ENCODE results near the gene D2HGDH.

GRCh38 chr2:241706537-241706936, 27.9 kb upstream of the D2HGDH start:
- TF ChIP-seq POLR2A (IDR thresholded peaks at IDR 0.05; ENCODE audit: control extremely low read depth in 1 of 2, low read depth in 2 of 2, low read length in 2 of 2) (no peak), CTCF (IDR thresholded peaks at IDR 0.05; ENCODE audit: control extremely low read depth in 1 of 3, insufficient read depth in 1 of 3, low read depth in 1 of 3, low read length in 3 of 3) (no peak), SIRT6 (IDR thresholded peaks at IDR 0.05; ENCODE audit: low read length) (no peak), EZH2 (IDR thresholded peaks at IDR 0.05; ENCODE audit: low read depth, low read length, severe bottlenecking) (no peak), RAD21 (IDR thresholded peaks at IDR 0.05 in 1 of 2, conservative IDR thresholded peaks at IDR 0.05 in 1 of 2; ENCODE audit: low read depth in 2 of 2, low read length in 2 of 2) (no peak), CEBPB (IDR thresholded peaks at IDR 0.05; ENCODE audit: low read depth, low read length) (no peak), BCL11A (IDR thresholded peaks at IDR 0.05; ENCODE audit: low read depth in 2 of 2, low read length in 2 of 2) (no peak), USF2 (IDR thresholded peaks at IDR 0.05; ENCODE audit: low read length) (no peak), POLR2AphosphoS5 (IDR thresholded peaks at IDR 0.05; ENCODE audit: low read depth, low read length) (no peak), TAF1 (IDR thresholded peaks at IDR 0.05; ENCODE audit: low read depth, low read length) (no peak), ATF3 (IDR thresholded peaks at IDR 0.05; ENCODE audit: insufficient read depth, low read depth, low read length) (no peak)
